Neural crest cell (in vitro differentiated cells): ENCODE data around the gene HMGB3. TPM values are rescaled to one million over a fixed set of nuclear protein-coding genes. Genes with fewer than 3 reads are reported as not detected.

Experiments used
- DNase-seq: peaks from one replicate; pipeline ENCODE4 v3.0.0; 2021; ENCODE audit warnings: low read depth, mixed read lengths, low spot score
- H3K27ac Mint-ChIP-seq: one replicate; pipeline ENCODE4 v1.8.0; 2021; ENCODE audit warnings: mild to moderate bottlenecking, mixed read lengths; ENCODE audit not compliant: unreplicated experiment
- H3K27me3 Mint-ChIP-seq: 2 replicates; pipeline ENCODE4 v1.8.0; 2021; ENCODE audit warnings: low read depth, mild to moderate bottlenecking, mixed read lengths
- H3K36me3 Mint-ChIP-seq: 2 replicates; pipeline ENCODE4 v1.8.0; 2021; ENCODE audit warnings: low read depth, mild to moderate bottlenecking, mixed read lengths
- H3K4me1 Mint-ChIP-seq: 2 replicates; pipeline ENCODE4 v1.8.0; 2021; ENCODE audit warnings: mixed read lengths
- H3K4me3 Mint-ChIP-seq: one replicate; pipeline ENCODE4 v1.8.0; 2021; ENCODE audit warnings: mild to moderate bottlenecking, mixed read lengths
- H3K9me3 Mint-ChIP-seq: 2 replicates; pipeline ENCODE4 v1.8.0; 2021; ENCODE audit warnings: mixed read lengths
- total RNA-seq: library from RNA; stranded (reverse); gene quantifications from 2 replicates; pipeline ENCODE4 v1.2.1, GENCODE V29; 2021
- TF ChIP-seq, protein P1 (sequence below): fragments of 200-600 bp; sonication (generic); conservative IDR thresholded peaks from 2 replicates; pipeline ENCODE4 v1.5.0; 2021; ENCODE audit warnings: antibody characterized with exemption, mild to moderate bottlenecking

HMGB3 gene
- total RNA-seq, 1 donor from 2014 or later, result 275 TPM

DNA sequence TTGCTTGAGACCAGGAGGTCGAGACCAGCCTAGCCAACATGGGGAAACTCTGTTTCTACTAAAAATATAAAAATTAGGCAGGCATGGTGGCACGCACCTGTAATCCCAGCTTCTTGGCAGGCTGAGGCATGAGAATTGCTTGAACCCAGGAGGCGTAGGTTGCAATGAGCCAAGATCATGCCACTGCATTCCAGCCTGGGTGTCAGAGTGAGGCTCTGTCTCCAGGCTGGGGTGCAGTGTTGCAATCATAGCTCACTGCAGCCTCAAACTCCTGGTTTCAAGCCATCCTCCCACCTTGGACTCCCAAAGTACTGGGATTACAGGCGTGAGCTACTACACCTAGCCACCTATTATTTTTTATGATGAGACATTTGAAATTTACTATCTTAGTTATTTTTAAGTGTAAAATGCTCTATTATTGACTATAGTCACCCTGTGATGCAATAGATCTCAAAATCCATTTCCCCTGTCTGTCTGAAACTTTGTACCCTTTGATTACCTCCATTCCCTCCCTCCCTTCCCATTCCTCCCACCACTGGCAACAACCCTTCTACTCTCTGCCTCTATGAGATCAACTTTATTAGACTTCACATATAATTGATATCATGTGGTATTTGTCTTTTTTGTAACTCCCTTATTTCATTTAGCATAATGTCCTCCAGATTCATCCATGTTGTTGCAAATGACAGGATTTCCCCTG, 23.4 kb downstream of the HMGB3 start:
- Mint-ChIP-seq H3K36me3 (no peaks in the 10 kb centered on the region), H3K9me3 (peaks cover 7% of the 10 kb centered on the region), H3K4me3 (no peak overlapping the region), H3K4me1 (no peaks in the 10 kb centered on the region), H3K27me3 (no peaks in the 10 kb centered on the region), H3K27ac (no peak overlapping the region)
- no peak for DNase-seq
- TF ChIP-seq, protein P1, sequence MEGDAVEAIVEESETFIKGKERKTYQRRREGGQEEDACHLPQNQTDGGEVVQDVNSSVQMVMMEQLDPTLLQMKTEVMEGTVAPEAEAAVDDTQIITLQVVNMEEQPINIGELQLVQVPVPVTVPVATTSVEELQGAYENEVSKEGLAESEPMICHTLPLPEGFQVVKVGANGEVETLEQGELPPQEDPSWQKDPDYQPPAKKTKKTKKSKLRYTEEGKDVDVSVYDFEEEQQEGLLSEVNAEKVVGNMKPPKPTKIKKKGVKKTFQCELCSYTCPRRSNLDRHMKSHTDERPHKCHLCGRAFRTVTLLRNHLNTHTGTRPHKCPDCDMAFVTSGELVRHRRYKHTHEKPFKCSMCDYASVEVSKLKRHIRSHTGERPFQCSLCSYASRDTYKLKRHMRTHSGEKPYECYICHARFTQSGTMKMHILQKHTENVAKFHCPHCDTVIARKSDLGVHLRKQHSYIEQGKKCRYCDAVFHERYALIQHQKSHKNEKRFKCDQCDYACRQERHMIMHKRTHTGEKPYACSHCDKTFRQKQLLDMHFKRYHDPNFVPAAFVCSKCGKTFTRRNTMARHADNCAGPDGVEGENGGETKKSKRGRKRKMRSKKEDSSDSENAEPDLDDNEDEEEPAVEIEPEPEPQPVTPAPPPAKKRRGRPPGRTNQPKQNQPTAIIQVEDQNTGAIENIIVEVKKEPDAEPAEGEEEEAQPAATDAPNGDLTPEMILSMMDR, result no peak

DNA sequence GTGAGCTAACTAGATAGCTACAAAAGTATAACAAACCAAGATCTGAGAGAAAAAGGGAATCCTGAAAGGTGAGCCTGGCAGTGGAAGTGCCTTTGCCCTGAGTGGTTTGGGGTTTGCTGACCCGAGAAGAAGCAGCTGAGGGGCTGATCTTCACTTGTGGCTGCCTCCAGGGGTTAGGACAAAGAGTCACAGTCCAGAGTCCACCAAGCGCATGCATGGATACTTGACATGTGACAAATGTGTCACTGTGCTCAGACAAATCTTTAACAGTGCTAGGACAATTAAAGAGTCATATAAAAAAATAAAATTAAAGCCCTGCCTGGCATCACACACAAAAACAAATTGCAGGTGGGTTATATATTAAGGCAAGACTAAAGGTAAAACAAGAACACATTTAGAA, 26.4 kb downstream of the HMGB3 start:
- H3K9me3 Mint-ChIP-seq, result peaks cover 15% of the 10 kb centered on the region
- H3K27ac Mint-ChIP-seq, result no peak overlapping the region
- H3K27me3 Mint-ChIP-seq, result no peaks in the 10 kb centered on the region
- no peaks in the 10 kb centered on the region for H3K36me3 Mint-ChIP-seq
- no peak overlapping the region for H3K4me3 Mint-ChIP-seq
- DNase-seq, result no peak
- TF ChIP-seq, protein P1, result no peak
- H3K4me1 Mint-ChIP-seq, result no peaks in the 10 kb centered on the region

DNA sequence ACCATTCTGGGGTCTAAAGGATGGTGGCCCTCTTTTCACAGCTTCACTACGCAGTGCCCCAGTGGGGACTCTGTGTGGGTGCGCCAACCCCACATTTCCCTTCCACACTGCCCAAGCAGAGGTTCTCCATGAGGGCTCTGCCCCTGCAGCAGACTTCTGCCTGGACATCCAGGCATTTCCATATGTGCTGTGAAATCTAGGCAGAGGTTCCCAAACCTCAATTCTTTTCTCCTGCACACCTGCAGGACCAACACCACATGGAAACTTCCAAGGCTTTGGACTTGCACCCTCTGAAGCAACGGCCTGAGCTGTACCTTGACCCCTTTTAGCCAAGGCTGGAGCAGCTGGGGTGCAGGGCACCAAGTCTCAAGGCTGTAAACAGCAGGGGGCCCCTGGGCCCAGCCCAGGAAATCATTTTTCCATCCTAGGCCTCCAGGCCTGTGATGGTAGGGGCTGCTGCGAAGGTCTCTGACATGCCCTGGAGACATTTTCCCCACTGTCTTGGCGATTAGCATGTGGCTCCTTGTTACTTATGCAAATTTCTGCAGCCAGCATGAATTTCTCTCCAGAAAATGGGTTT, 30.1 kb downstream of the HMGB3 start:
- Mint-ChIP-seq H3K27me3 (no peaks in the 10 kb centered on the region), H3K36me3 (no peaks in the 10 kb centered on the region), H3K4me3 (no peak overlapping the region), H3K4me1 (no peaks in the 10 kb centered on the region), H3K27ac (no peak overlapping the region), H3K9me3 (peaks cover 13% of the 10 kb centered on the region)
- TF ChIP-seq, protein P1, result no peak
- no peak for DNase-seq

DNA sequence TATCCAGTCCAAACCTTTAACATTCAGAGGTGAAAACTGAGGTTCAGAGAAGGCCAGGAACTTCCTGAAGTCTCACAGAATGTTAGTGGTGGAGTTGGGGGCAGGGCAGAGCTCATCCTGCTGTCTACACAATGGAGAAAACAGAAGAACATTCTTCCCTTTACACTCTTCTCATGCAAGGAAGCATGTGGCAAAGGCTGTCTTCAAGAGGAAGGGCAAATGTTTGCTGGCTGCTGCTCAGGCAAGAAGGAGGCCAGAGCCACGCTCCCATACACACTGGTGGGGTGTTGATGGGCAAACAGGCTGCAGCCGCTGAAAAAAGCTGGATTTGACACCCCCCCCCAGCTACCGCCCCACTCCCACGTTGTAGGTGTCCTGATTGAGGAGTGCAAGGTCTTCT, 32.5 kb downstream of the HMGB3 start:
- Mint-ChIP-seq H3K9me3 (peaks cover 10% of the 10 kb centered on the region), H3K4me1 (no peaks in the 10 kb centered on the region), H3K27ac (no peak overlapping the region), H3K27me3 (no peaks in the 10 kb centered on the region), H3K4me3 (no peak overlapping the region), H3K36me3 (no peaks in the 10 kb centered on the region)
- DNase-seq, result no peak
- TF ChIP-seq, protein P1, result no peak

DNA sequence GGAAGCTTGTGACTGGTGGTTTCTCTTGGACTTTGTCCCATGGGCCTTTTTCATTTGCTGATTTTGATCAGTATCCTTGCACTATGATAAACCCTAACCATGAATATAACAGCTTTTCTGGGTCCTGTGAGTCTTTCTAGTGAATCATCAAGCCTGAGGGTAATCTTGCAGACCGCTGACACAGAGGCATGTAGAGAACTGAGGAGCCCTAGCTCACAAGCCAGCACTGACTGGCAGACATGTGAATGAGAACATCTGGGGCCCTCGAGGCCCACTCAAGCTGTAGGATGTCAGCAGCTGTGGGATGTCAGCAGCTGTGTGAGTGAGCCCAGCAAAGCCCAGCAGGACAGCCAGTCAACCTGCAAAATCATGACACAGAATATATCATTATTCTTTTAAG, 36.7 kb downstream of the HMGB3 start:
- DNase-seq, result no peak
- H3K4me3 Mint-ChIP-seq, result no peak overlapping the region
- no peaks in the 10 kb centered on the region for H3K27me3 Mint-ChIP-seq
- TF ChIP-seq, protein P1, result no peak
- H3K27ac Mint-ChIP-seq, result no peak overlapping the region
- no peaks in the 10 kb centered on the region for H3K4me1 Mint-ChIP-seq
- H3K9me3 Mint-ChIP-seq, result no peaks in the 10 kb centered on the region
- no peaks in the 10 kb centered on the region for H3K36me3 Mint-ChIP-seq
